HepG2 (cell line): ENCODE measurements around the gene SNPH. TPM values are rescaled to one million over a fixed set of nuclear protein-coding genes. Genes with fewer than 3 reads are reported as not detected.
A peak's percentile ranks its signal among the peaks of the same experiment; 100 is the strongest.

Experiments used
- AHDC1 ChIP-seq: sonication (generic); formaldehyde crosslinking; IDR thresholded peaks from 2 replicates; pipeline ENCODE4 v1.5.1; 2020; ENCODE audit warnings: mild to moderate bottlenecking, missing genetic modification reagents, borderline replicate concordance
- AKAP8 ChIP-seq: sonication (generic); formaldehyde crosslinking; IDR thresholded peaks from 2 replicates; pipeline ENCODE4 v1.5.1; 2020; ENCODE audit warnings: mild to moderate bottlenecking, missing genetic modification reagents
- BRD4 ChIP-seq: sonication (generic); formaldehyde crosslinking; IDR thresholded peaks from 2 replicates; pipeline ENCODE4 v1.4.0; 2020; ENCODE audit warnings: missing genetic modification reagents
- DZIP1 ChIP-seq: sonication (generic); formaldehyde crosslinking; IDR thresholded peaks from 2 replicates; pipeline ENCODE4 v1.5.0; 2020; ENCODE audit warnings: mild to moderate bottlenecking, missing genetic modification reagents
- FOXM1 ChIP-seq: sonication (generic); formaldehyde crosslinking; IDR thresholded peaks from 2 replicates; pipeline ENCODE4 v1.5.0; 2020; ENCODE audit warnings: missing genetic modification reagents
- GRHL1 ChIP-seq: sonication (generic); formaldehyde crosslinking; conservative IDR thresholded peaks from 2 replicates; pipeline ENCODE4 v1.8.0; 2022; ENCODE audit warnings: missing genetic modification reagents
- ISX ChIP-seq: sonication (generic); formaldehyde crosslinking; conservative IDR thresholded peaks from 2 replicates; pipeline ENCODE4 v1.5.0; 2020; ENCODE audit warnings: missing genetic modification reagents
- LRRFIP1 ChIP-seq: sonication (generic); formaldehyde crosslinking; conservative IDR thresholded peaks from 2 replicates; pipeline ENCODE4 v1.4.0; 2020; ENCODE audit warnings: missing genetic modification reagents
- NCOA5 ChIP-seq: sonication (generic); formaldehyde crosslinking; IDR thresholded peaks from 2 replicates; pipeline ENCODE4 v1.4.0; 2020; ENCODE audit warnings: missing genetic modification reagents
- NFIC ChIP-seq: IDR thresholded peaks from 2 replicates; pipeline ENCODE4 v1.6.1; 2012; ENCODE audit warnings: mild to moderate bottlenecking, low read length, inconsistent platforms
- SRF ChIP-seq: IDR thresholded peaks from 2 replicates; pipeline ENCODE4 v1.6.1; 2011; ENCODE audit warnings: mild to moderate bottlenecking, low read depth, low read length, moderate library complexity
- ZBTB44 ChIP-seq: sonication (generic); formaldehyde crosslinking; IDR thresholded peaks from 2 replicates; pipeline ENCODE4 v1.4.0; 2020; ENCODE audit warnings: missing genetic modification reagents
- ZNF225 ChIP-seq: sonication (generic); formaldehyde crosslinking; IDR thresholded peaks from 2 replicates; pipeline ENCODE4 v1.4.0; 2020; ENCODE audit warnings: mild to moderate bottlenecking, missing genetic modification reagents
- ZNF501 ChIP-seq: sonication (generic); formaldehyde crosslinking; IDR thresholded peaks from 2 replicates; pipeline ENCODE4 v1.5.1; 2020; ENCODE audit warnings: mild to moderate bottlenecking, moderate library complexity, missing genetic modification reagents
- ZNF672 ChIP-seq: sonication (generic); formaldehyde crosslinking; IDR thresholded peaks from 2 replicates; pipeline ENCODE4 v1.8.1; 2022; ENCODE audit warnings: missing genetic modification reagents
- ZNF709 ChIP-seq: sonication (generic); formaldehyde crosslinking; IDR thresholded peaks from 2 replicates; pipeline ENCODE4 v1.5.0; 2020; ENCODE audit warnings: mild to moderate bottlenecking, missing genetic modification reagents
- polyA plus RNA-seq, 8 experiments: library from polyadenylated mRNA; depleted of rRNA in 3 of 8; stranded (reverse) in 7 of 8; unstranded in 1 of 8; fragments of >200 nt; fragmentation: Illumina TruSeq in 4 of 8; extraction: Trizol in 4 of 8; gene quantifications; 2 replicates each; pipeline versions ENCODE4 v1.2.1 to v1.2.3, GENCODE V29; 2011 to 2016; ENCODE audit warnings: low read depth in 4 of 8, missing spikeins in 1 of 8, mixed read lengths in 1 of 8; ENCODE audit not compliant: insufficient read depth in 1 of 8
- total RNA-seq, 5 experiments: library from RNA; depleted of rRNA; stranded (reverse); fragments of >200 nt; fragmentation: Illumina TruSeq; extraction: Trizol; gene quantifications; 2 replicates each; pipeline ENCODE4 v1.2.3, GENCODE V29; 2016; ENCODE audit warnings: low read depth in 1 of 5

The SNPH gene
- total and polyA plus RNA-seq, 2 of the 13 experiments (the other 11 are each of a cell fraction or from before 2014, with no cell fraction given): 0.09 TPM; not detected in 1

GRCh38 chr20:1327241-1327653 lies 61.2 kb downstream of the SNPH start (continued):
- TF ChIP-seq AHDC1 (CRISPR knock-in tag) (0 out of 2 replicates have a peak, but pooled peaks have one; percentile 13), NFIC (no peak), NCOA5 (CRISPR knock-in tag) (no peak), GRHL1 (CRISPR knock-in tag) (no peak), LRRFIP1 (CRISPR knock-in tag) (no peak), ZNF709 (CRISPR knock-in tag) (no peak), ZBTB44 (no peak), AKAP8 (CRISPR knock-in tag) (no peak), ZNF672 (CRISPR knock-in tag) (no peak), FOXM1 (CRISPR knock-in tag) (no peak), ISX (CRISPR knock-in tag) (no peak), SRF (no peak), ZNF501 (CRISPR knock-in tag) (no peak), DZIP1 (no peak), BRD4 (CRISPR knock-in tag) (no peak), ZNF225 (CRISPR knock-in tag) (0 out of 2 replicates have a peak, but pooled peaks have one; percentile 71)
